Testis (tissue), 3 donors: ENCODE results near the gene RHBDD1. TPM values are rescaled to one million over a fixed set of nuclear protein-coding genes. Genes with fewer than 3 reads are reported as not detected.

Experiments used
- DNase-seq: peaks from one replicate; pipeline ENCODE4 v3.0.0-alpha.2; 2019
- H3K27ac ChIP-seq, 2 donors: fragments of 200-600 bp; sonication (generic); one replicate each; pipeline ENCODE4 v1.5.1; 2019
- H3K27me3 ChIP-seq: fragments of 200-600 bp; sonication (generic); one replicate; pipeline ENCODE4 v1.5.1; 2019
- H3K36me3 ChIP-seq: fragments of 200-600 bp; sonication (generic); one replicate; pipeline ENCODE4 v1.5.1; 2017; ENCODE audit warnings: low read depth; ENCODE audit errors: missing control alignments
- H3K4me1 ChIP-seq: fragments of 200-600 bp; sonication (generic); one replicate; pipeline ENCODE4 v1.5.1; 2019
- H3K4me3 ChIP-seq, 2 donors: fragments of 200-600 bp; sonication (generic); one replicate each; pipeline ENCODE4 v1.5.1; 2017 to 2019
- H3K9me3 ChIP-seq: fragments of 200-600 bp; sonication (generic); one replicate; pipeline ENCODE4 v1.5.1; 2017
- POLR2A ChIP-seq: fragments of 450-650 bp; IDR thresholded peaks from one replicate; pipeline ENCODE4 v1.6.1; 2017; ENCODE audit warnings: antibody characterized with exemption, mild to moderate bottlenecking, moderate library complexity
- WGBS, 2 donors: methylation state at CpG; one replicate each; pipeline ENCODE4 v1.1.5; 2018; 5-methylcytosine and 5-hydroxymethylcytosine counted together
- intact Hi-C: fragments of 100-400 bp; cut with DNase I; formaldehyde crosslinking; loops from one replicate; pipeline ENCODE4 v1.15.1; 2023; ENCODE audit warnings: low total_unique reads
- polyA plus RNA-seq: library from polyadenylated mRNA; stranded (reverse); fragments of 350-450 nt; fragmentation: Illumina TruSeq; extraction: RNeasy Lipid Tissue Mini Kit (QIAGEN cat#74804); gene quantifications from one replicate; pipeline ENCODE4 v1.2.3, GENCODE V29; 2014; ENCODE audit warnings: low read depth, low replicate concordance; ENCODE audit not compliant: insufficient read depth
- total RNA-seq, 2 donors: library from RNA; depleted of rRNA; stranded (reverse); fragments of >200 nt; gene quantifications; one replicate each; pipeline ENCODE4 v1.2.3, GENCODE V29; 2016
- TF ChIP-seq, protein P1 (sequence below), 3 experiments: fragments of 450-650 bp in 2 of 3; fragments of 200-600 bp in 1 of 3; sonication (generic) in 1 of 3; IDR thresholded peaks; one replicate each; pipeline ENCODE4 v1.5.1; 2016 to 2019; ENCODE audit warnings: antibody characterized with exemption in 3 of 3, mild to moderate bottlenecking in 2 of 3, moderate library complexity in 1 of 3

Gene RHBDD1
- total and polyA plus RNA-seq, 3 donors from 2014 or later = 38.0 to 49.8 (median 43.4) TPM

DNA sequence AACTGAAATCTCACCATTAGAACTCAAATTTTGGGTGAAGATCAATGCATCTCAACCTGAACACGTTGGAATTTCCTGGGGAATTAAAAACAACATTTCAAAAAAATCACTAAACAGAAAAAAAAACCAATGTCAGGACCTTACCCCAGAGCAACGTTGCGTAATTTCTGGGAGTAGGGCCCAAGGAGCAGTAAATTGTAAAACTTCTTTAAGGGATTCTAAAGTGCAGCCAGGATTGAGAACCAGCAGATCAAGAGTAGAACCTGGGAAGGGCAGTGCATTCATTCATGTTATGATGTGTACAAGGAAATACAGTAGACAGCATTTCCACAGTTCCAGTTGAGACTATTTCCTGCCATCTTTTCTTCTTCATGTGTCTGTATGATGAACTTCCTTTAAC, 56.9 kb downstream of the RHBDD1 start:
- H3K9me3 ChIP-seq = no peaks in the 10 kb centered on the region
- intact Hi-C loops = no loop called here
- WGBS, 2 donors = 57 to 66% methylated on average over 3 of the region's 3 CpGs
- no peaks in the 10 kb centered on the region for H3K36me3 ChIP-seq
- no peak for DNase-seq
- no peak overlapping the region for H3K4me3 ChIP-seq
- TF ChIP-seq, protein P1, sequence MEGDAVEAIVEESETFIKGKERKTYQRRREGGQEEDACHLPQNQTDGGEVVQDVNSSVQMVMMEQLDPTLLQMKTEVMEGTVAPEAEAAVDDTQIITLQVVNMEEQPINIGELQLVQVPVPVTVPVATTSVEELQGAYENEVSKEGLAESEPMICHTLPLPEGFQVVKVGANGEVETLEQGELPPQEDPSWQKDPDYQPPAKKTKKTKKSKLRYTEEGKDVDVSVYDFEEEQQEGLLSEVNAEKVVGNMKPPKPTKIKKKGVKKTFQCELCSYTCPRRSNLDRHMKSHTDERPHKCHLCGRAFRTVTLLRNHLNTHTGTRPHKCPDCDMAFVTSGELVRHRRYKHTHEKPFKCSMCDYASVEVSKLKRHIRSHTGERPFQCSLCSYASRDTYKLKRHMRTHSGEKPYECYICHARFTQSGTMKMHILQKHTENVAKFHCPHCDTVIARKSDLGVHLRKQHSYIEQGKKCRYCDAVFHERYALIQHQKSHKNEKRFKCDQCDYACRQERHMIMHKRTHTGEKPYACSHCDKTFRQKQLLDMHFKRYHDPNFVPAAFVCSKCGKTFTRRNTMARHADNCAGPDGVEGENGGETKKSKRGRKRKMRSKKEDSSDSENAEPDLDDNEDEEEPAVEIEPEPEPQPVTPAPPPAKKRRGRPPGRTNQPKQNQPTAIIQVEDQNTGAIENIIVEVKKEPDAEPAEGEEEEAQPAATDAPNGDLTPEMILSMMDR (IDR thresholded peaks at IDR 0.05) = no peak
- no peak for TF ChIP-seq POLR2A
- no peaks in the 10 kb centered on the region for H3K27me3 ChIP-seq
- H3K4me1 ChIP-seq = no peaks in the 10 kb centered on the region
- H3K27ac ChIP-seq = no peak overlapping the region

DNA sequence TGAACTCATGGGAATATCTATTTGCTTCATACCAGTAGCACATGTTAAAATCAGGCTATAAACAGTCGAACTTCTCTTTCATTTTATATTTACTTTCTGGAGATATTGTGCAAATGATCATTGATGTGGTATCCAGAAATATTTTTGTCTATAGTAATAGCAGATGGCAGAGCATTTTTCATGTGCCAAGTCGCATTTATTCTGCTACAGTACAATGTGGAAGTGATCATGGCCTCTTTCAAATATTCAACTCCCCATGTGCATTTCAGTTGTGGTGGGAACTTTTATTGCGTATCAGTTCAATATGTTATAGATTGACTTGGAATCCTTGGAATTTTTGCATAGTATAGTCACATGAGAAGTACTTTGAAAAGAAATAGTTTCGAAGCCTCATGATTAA, 57.4 kb downstream of the RHBDD1 start:
- DNase-seq = no peak
- Histone ChIP-seq H3K4me3 (no peak overlapping the region), H3K4me1 (no peaks in the 10 kb centered on the region), H3K9me3 (no peaks in the 10 kb centered on the region), H3K27me3 (no peaks in the 10 kb centered on the region), H3K36me3 (no peaks in the 10 kb centered on the region), H3K27ac (no peak overlapping the region)
- TF ChIP-seq, protein P1 (IDR thresholded peaks at IDR 0.05) = no peak
- no peak for TF ChIP-seq POLR2A
- 96% methylated on average over 4 of the region's 4 CpGs for WGBS, 2 donors
- intact Hi-C loops = no loop called here

DNA sequence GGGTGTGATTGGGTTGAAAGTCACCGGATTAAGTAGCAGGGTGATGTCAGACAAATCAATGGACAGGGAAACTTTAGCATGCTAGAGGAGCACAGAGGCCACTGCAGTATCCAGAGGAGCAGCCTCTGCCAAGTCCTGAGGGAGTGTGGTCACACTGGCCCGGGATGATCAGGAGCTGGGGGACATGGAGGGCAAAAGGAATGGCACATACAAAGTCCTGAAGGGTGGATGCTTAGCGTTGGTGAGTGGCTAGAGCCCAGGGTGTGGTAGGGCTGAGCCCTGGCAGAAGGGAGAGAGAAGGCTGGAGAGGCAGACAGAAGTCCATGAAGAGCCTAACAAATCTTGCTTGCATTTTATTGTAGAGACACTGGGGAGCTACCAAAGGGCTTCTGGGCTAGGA, 58.9 kb downstream of the RHBDD1 start:
- Histone ChIP-seq H3K4me1 (no peaks in the 10 kb centered on the region), H3K9me3 (no peaks in the 10 kb centered on the region), H3K27me3 (no peaks in the 10 kb centered on the region), H3K4me3 (no peak overlapping the region), H3K27ac (no peak overlapping the region), H3K36me3 (no peaks in the 10 kb centered on the region)
- DNase-seq = no peak
- intact Hi-C loops = no loop called here
- no peak for TF ChIP-seq POLR2A
- TF ChIP-seq, protein P1 (IDR thresholded peaks at IDR 0.05) = no peak
- 86 to 94% methylated on average over 3 of the region's 3 CpGs for WGBS, 2 donors

DNA sequence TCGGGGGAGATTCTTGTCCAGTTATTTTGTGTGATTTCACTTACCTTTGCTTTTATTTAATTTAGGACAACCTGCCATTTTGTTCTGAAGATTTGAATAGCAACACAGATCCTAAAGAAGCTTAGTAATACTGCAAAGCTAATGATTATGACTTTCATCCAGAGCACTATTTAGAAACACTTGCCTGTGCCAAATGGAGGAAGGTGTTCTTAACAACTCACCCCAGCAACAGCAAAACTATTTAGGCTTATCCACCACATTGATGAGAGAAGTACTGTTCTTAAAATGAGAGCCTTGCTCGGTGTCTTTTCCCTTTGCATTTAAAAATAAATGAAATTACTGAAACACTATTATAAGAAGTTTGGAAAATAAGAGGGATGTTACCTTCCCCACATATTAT, 59.7 kb downstream of the RHBDD1 start:
- H3K4me3 ChIP-seq = no peak overlapping the region
- intact Hi-C loops = no loop called here
- no peaks in the 10 kb centered on the region for H3K4me1 ChIP-seq
- 89 to 95% methylated on average over 2 of the region's 2 CpGs for WGBS, 2 donors
- no peak for DNase-seq
- no peaks in the 10 kb centered on the region for H3K36me3 ChIP-seq
- H3K27ac ChIP-seq = no peak overlapping the region
- no peaks in the 10 kb centered on the region for H3K27me3 ChIP-seq
- TF ChIP-seq, protein P1 (IDR thresholded peaks at IDR 0.05) = no peak
- TF ChIP-seq POLR2A = no peak
- H3K9me3 ChIP-seq = no peaks in the 10 kb centered on the region

DNA sequence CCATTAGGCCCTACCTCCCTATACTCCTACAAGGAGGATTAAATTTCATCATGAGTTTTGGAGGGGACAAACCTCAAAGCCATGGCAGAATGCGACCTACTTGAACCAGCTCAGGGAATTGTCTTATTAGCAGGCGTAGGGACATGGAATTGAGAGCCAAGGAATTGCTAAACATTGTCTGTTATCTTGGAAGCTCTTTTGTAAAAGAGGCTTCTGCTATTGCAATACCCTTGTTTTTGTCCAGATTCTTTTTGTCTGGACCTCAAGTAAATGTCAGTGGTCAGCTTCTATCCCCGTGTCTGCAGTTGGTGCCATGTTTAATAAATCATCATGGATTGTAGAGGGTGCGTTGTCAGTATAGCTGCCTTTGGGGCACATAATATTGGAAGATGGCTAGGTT, 62.3 kb downstream of the RHBDD1 start:
- no peaks in the 10 kb centered on the region for H3K36me3 ChIP-seq
- WGBS, 2 donors = 89 to 91% methylated on average over 4 of the region's 4 CpGs
- no peaks in the 10 kb centered on the region for H3K4me1 ChIP-seq
- no peaks in the 10 kb centered on the region for H3K27me3 ChIP-seq
- TF ChIP-seq POLR2A = no peak
- TF ChIP-seq, protein P1 (IDR thresholded peaks at IDR 0.05) = no peak
- H3K27ac ChIP-seq = no peak overlapping the region
- no peak for DNase-seq
- no peak overlapping the region for H3K4me3 ChIP-seq
- H3K9me3 ChIP-seq = no peaks in the 10 kb centered on the region
- intact Hi-C loops = no loop called here
